KG1 (cell line): Measurements from ENCODE around the gene PIWIL4.

Experiments used
- DNase-seq: peaks from one replicate; lab custom pipeline; 2025; lab: John Stamatoyannopoulos, UW

The PIWIL4 gene

GRCh38 chr11:94567181-94567670, at the start of gene PIWIL4:
PIWIL4 (plus strand) TSS chr11:94567368; CDS start chr11:94567519, 151 bp downstream.
- no peak for DNase-seq

DNA sequence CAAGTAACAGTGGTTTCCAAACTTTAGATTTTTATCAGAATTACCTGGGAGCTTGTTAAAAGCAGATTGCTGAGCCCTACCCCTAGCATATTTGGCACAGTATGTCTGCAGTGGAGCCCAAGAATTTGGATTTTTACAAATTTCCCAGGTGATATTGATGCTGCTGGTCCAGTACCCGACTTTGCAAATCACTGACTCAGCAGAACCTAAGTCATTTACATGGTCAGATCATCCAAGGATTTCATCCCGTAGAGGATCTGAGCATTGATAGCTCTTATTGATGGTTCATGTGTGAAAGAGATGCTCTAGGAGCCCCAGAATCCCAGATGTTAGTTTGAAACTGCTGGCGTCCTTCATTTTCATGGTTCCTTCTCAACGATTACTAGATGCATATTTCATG, 48.9 kb upstream of the PIWIL4 start:
- DNase-seq, result no peak

GRCh38 chr11:94519478-94520084, 47.6 kb upstream of the PIWIL4 start:
- peak; percentile 32 for DNase-seq

- no peak for DNase-seq
These were observed 45.5 kb upstream of the PIWIL4 start for GRCh38 chr11:94521684-94522083.

GRCh38 chr11:94524341-94524740, 42.8 kb upstream of the PIWIL4 start:
- no peak for DNase-seq

DNA sequence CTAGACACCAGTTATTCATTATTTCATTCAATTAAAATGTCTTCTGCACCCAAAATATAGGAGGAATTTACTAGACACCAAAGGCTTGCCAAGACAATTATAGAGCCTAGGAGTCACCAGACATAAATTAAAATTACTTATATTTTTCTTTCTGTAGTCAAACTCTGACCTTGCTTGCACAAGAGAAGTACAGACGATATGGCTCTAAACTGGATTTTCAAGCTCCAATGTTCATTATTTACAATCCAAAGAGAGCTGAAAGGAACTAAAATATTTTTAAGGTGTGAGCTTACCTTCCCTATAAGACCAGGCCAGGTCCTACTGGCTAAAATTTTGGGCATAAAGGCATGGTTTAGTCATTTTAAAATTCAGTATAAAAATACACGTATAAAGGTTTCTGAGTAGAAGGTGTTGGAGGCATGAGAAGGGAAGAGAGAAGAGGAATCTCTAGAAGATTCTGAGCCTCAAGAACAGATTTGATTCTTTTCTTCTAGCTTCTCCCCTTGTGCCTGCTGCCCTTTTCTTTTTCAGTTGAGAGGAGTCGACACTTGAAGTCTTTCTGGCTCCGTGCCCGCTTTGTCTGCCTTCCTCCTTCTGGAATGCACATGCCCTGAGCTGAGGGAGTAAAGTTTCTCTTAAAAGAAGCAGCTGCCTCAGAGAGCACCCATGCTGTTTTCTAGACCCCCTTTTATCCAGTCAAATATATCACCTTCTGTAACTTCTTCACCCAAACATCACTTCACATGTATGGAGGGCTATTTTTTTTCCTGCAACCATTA, 41.4 kb upstream of the PIWIL4 start:
- peak; percentile 22 for DNase-seq

DNA sequence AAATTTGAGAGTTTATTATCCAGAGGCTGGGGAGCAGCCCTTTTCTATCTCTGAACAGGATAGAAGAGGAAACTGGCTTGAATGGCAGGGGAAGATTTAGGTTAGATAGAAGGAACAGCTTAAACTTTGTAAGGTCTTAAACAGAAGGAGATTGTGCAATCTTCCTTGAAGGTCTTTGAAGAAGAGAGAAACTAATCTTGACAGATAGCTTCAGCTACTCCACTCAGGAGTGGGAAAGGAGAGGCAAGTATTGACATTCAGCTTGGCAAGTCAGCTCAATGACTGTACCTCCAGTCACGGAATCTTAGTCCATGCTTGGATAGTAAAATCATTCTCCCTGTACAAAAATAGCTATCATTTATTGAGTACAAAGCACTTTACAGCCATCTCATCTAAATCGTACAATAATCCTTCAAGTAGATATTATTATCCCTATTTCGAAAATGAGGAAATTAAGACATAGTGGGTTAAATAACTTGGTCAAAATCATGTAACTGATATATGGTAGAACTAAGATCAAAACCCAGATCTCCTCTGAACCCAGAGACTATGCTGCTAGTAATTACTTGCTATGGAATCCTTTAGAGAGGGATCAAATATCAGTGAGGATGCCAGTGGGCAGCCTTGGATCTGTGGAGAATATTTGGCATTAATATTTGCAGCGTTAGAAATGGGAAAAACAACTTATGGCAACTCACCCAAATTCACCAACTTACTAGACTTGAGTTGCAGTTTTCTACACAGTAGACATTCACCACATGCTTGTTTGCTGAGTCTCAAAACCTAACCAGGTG, 40.3 kb upstream of the PIWIL4 start:
- peak; percentile 23 for DNase-seq

- no peak for DNase-seq
These were observed 38.6 kb upstream of the PIWIL4 start for GRCh38 chr11:94528551-94528950.

GRCh38 chr11:94532211-94532610, 35.0 kb upstream of the PIWIL4 start:
- DNase-seq, result no peak

DNA sequence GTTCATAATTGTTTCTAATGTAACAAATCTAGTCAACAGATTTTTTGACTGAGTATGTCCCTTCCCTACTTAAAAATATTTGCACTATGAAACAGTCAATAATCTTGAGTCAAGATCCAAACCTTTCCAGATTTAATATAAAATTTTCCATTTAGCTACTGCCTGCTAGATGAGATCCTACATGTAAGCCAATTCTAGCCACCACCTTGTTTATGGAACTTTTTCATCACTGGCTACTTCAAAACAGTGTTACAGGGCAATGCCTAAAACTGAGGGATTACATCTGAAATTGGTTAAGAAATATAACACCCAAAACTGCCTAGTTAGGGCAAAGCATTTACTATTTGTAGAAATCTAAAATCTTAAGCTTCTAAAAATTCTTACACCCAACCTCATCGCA, 34.0 kb upstream of the PIWIL4 start:
- no peak for DNase-seq

GRCh38 chr11:94533696-94534630, 33.2 kb upstream of the PIWIL4 start:
- no peak for DNase-seq

- DNase-seq, result no peak
These were observed 30.8 kb upstream of the PIWIL4 start for GRCh38 chr11:94536386-94536785.

DNA sequence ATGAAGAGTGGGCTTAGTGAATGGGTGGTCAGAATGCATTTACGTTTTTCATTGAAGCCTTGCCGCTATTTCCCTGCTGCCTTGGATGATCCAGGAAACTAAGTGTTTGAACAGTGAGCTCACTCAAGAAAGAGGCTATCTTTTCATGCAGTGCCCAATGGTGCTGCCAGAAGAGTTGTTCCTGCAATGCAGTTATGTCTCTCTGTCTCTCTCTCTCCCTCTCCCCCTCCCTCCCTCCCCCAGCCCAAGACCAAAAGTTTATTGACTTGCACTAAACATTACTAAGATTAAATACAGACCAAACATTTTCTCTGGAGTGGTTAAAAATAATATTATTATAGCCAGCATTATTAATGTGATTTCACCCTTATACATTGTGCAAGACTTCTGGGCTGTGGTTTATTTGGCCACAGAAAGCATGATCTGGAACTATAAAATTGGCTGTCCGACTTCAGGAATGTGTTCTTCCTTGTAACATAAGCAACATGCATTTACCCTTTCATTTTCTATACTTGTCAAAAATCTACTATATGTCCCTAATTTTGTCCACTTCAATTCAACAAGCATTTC, 30.1 kb upstream of the PIWIL4 start:
- no peak for DNase-seq

DNA sequence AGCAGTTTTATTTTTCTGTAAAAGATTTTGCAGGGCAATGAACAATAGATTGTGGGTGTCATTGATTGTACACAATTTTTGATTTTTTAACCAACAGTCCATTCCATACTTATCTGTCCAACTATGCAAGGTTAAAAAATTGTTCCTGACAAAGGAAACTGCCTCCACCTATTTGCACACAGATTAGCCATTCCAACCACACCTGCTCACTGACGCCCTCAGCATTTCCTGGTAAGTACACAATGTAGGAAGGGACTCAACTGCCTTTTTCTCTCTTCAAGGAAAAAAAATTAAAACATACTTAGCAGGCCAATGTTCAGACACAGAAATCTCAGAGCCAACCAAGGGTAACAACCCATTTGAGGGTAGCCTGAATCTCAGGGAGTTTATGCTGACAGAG, 27.7 kb upstream of the PIWIL4 start:
- no peak for DNase-seq

- DNase-seq, result peak; percentile 89
These were observed 23.2 kb upstream of the PIWIL4 start, which contains the start of gene FUT4 for GRCh38 chr11:94543695-94544645. FUT4 (plus strand) TSS chr11:94543921; CDS start chr11:94544134, 213 bp downstream.

- peak; percentile 63 for DNase-seq
These were observed 22.4 kb upstream of the PIWIL4 start for GRCh38 chr11:94544646-94545263.

DNA sequence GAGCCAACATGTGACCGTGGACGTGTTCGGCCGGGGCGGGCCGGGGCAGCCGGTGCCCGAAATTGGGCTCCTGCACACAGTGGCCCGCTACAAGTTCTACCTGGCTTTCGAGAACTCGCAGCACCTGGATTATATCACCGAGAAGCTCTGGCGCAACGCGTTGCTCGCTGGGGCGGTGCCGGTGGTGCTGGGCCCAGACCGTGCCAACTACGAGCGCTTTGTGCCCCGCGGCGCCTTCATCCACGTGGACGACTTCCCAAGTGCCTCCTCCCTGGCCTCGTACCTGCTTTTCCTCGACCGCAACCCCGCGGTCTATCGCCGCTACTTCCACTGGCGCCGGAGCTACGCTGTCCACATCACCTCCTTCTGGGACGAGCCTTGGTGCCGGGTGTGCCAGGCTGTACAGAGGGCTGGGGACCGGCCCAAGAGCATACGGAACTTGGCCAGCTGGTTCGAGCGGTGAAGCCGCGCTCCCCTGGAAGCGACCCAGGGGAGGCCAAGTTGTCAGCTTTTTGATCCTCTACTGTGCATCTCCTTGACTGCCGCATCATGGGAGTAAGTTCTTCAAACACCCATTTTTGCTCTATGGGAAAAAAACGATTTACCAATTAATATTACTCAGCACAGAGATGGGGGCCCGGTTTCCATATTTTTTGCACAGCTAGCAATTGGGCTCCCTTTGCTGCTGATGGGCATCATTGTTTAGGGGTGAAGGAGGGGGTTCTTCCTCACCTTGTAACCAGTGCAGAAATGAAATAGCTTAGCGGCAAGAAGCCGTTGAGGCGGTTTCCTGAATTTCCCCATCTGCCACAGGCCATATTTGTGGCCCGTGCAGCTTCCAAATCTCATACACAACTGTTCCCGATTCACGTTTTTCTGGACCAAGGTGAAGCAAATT, 21.7 kb upstream of the PIWIL4 start:
- DNase-seq, result peak; percentile 36

GRCh38 chr11:94546162-94546470, 21.1 kb upstream of the PIWIL4 start:
- DNase-seq, result no peak

- no peak for DNase-seq
These were observed 20.3 kb upstream of the PIWIL4 start for GRCh38 chr11:94546886-94547285.
